GM12878 (cell line): ENCODE measurements around the gene ZNF627.

Source experiments
- SMC3 ChIP-seq: IDR thresholded peaks from 2 replicates; pipeline ENCODE4 v1.6.1; 2011; ENCODE audit warnings: low read length, improper control_type of control experiment, borderline replicate concordance
- SPI1 ChIP-seq: IDR thresholded peaks from 2 replicates; pipeline ENCODE4 v1.6.1; 2011; ENCODE audit warnings: low read depth, mild to moderate bottlenecking, low read length, moderate library complexity, borderline replicate concordance; ENCODE audit not compliant: insufficient read depth
- TF ChIP-seq, protein P1 (sequence below): fragments of 450-650 bp; IDR thresholded peaks from 2 replicates; pipeline ENCODE4 v1.6.1; 2016; ENCODE audit warnings: mild to moderate bottlenecking, moderate library complexity, borderline replicate concordance
- TF ChIP-seq, protein P2 (sequence below), 3 experiments: IDR thresholded peaks in 2 of 3; conservative IDR thresholded peaks in 1 of 3; 2 replicates each; pipeline ENCODE4 v1.5.1; 2011; ENCODE audit warnings: low read depth in 3 of 3, low read length in 3 of 3, mild to moderate bottlenecking in 3 of 3, control low read depth in 2 of 3, moderate library complexity in 2 of 3, inconsistent platforms in 1 of 3, mixed read lengths in 1 of 3; ENCODE audit not compliant: control insufficient read depth in 2 of 3, insufficient read depth in 1 of 3; ENCODE audit errors: extremely low read depth in 1 of 3

DNA sequence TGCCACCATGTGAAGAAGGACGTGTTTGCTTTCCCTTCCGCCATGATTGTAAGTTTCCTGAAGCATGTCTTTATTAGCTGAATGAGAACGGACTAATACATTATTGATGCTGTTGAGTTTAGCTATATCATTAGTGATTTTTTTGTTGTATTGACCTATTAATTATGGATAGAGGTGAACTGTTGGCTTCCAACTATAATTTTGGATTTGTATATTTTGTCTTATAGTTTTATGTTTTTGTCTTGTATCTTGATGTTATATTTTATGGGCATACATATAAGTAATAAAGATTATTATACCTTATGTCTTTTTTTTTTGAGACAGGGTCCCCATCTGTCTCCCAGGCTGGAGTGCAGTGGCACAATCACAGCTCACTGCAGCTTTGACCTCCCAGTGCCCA lies 45.6 kb downstream of the ZNF627 start:
- TF ChIP-seq, protein P1, sequence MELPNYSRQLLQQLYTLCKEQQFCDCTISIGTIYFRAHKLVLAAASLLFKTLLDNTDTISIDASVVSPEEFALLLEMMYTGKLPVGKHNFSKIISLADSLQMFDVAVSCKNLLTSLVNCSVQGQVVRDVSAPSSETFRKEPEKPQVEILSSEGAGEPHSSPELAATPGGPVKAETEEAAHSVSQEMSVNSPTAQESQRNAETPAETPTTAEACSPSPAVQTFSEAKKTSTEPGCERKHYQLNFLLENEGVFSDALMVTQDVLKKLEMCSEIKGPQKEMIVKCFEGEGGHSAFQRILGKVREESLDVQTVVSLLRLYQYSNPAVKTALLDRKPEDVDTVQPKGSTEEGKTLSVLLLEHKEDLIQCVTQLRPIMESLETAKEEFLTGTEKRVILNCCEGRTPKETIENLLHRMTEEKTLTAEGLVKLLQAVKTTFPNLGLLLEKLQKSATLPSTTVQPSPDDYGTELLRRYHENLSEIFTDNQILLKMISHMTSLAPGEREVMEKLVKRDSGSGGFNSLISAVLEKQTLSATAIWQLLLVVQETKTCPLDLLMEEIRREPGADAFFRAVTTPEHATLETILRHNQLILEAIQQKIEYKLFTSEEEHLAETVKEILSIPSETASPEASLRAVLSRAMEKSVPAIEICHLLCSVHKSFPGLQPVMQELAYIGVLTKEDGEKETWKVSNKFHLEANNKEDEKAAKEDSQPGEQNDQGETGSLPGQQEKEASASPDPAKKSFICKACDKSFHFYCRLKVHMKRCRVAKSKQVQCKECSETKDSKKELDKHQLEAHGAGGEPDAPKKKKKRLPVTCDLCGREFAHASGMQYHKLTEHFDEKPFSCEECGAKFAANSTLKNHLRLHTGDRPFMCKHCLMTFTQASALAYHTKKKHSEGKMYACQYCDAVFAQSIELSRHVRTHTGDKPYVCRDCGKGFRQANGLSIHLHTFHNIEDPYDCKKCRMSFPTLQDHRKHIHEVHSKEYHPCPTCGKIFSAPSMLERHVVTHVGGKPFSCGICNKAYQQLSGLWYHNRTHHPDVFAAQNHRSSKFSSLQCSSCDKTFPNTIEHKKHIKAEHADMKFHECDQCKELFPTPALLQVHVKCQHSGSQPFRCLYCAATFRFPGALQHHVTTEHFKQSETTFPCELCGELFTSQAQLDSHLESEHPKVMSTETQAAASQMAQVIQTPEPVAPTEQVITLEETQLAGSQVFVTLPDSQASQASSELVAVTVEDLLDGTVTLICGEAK, result no peak
- TF ChIP-seq SPI1 (no peak), SMC3 (no peak)
- TF ChIP-seq, protein P2, sequence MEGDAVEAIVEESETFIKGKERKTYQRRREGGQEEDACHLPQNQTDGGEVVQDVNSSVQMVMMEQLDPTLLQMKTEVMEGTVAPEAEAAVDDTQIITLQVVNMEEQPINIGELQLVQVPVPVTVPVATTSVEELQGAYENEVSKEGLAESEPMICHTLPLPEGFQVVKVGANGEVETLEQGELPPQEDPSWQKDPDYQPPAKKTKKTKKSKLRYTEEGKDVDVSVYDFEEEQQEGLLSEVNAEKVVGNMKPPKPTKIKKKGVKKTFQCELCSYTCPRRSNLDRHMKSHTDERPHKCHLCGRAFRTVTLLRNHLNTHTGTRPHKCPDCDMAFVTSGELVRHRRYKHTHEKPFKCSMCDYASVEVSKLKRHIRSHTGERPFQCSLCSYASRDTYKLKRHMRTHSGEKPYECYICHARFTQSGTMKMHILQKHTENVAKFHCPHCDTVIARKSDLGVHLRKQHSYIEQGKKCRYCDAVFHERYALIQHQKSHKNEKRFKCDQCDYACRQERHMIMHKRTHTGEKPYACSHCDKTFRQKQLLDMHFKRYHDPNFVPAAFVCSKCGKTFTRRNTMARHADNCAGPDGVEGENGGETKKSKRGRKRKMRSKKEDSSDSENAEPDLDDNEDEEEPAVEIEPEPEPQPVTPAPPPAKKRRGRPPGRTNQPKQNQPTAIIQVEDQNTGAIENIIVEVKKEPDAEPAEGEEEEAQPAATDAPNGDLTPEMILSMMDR (IDR thresholded peaks at IDR 0.05 in 2 of 3, conservative IDR thresholded peaks at IDR 0.05 in 1 of 3; ENCODE audit: control insufficient read depth in 2 of 3, extremely low read depth in 1 of 3, insufficient read depth in 1 of 3, low read depth in 3 of 3, low read length in 3 of 3), result no peak
